Colonic mucosa (tissue), 4 donors: ENCODE results near the gene DOC2A. TPM values are rescaled to one million over a fixed set of nuclear protein-coding genes. Genes with fewer than 3 reads are reported as not detected.

ENCODE experiments used
- DNase-seq: peaks from one replicate; pipeline ENCODE4 v3.0.0-alpha.2; 2020
- H3K27ac ChIP-seq: fragments of 200-600 bp; one replicate; pipeline ENCODE4 v1.8.0; 2021
- H3K27me3 ChIP-seq: fragments of 200-600 bp; one replicate; pipeline ENCODE4 v1.8.0; 2021
- H3K36me3 ChIP-seq: fragments of 200-600 bp; one replicate; pipeline ENCODE4 v1.8.0; 2021
- H3K4me1 ChIP-seq: fragments of 200-600 bp; one replicate; pipeline ENCODE4 v1.8.0; 2021; ENCODE audit warnings: mild to moderate bottlenecking
- H3K4me3 ChIP-seq: fragments of 200-600 bp; one replicate; pipeline ENCODE4 v1.8.0; 2021
- H3K9ac ChIP-seq, 2 donors: one replicate each; pipeline ENCODE4 v1.7.0; 2013; ENCODE audit warnings: control low read depth in 2 of 2, low read depth in 2 of 2, low read length in 2 of 2
- H3K9me3 ChIP-seq: fragments of 200-600 bp; one replicate; pipeline ENCODE4 v1.8.0; 2021
- CTCF ChIP-seq: fragments of 200-600 bp; IDR thresholded peaks from one replicate; pipeline ENCODE4 v1.8.0; 2022; ENCODE audit warnings: antibody characterized with exemption, mild to moderate bottlenecking
- intact Hi-C: fragments of 100-400 bp; cut with DNase I; formaldehyde crosslinking; loops from one replicate; pipeline ENCODE4 v1.14.1; 2022
- total RNA-seq, 2 donors: library from RNA; stranded (reverse); fragmentation: NEBNext Ultra II Directional in 1 of 2; extraction: Animal tissue kit (Norgen Biotek cat#: 25700) in 1 of 2; gene quantifications; one replicate each; pipeline ENCODE4 v1.2.1, GENCODE V29; 2021
- donor health status: healthy.
- donor health status: DM: no; HTN: no; CAD: no.
- donor health status: DM: no; HTN: no; CAD: no.

DOC2A gene
- total RNA-seq, 2 donors from 2014 or later = 4.8 to 12.9 TPM

- Histone ChIP-seq H3K9me3 (no peaks in the 10 kb centered on the region), H3K36me3 (no peaks in the 10 kb centered on the region), H3K27ac (no peak overlapping the region), H3K9ac (no peak overlapping the region), H3K4me3 (peak overlapping the region; percentile 41), H3K27me3 (peaks cover 14% of the 10 kb centered on the region), H3K4me1 (peaks cover 14% of the 10 kb centered on the region)
- no peak for TF ChIP-seq CTCF
- intact Hi-C loops = loop anchor here (5.0 kb wide), 1 partner anchor 148 kb away; the partner anchor contains the start of gene CDIPT
- no peak for DNase-seq
These were observed 610 bp downstream of the DOC2A start for GRCh38 chr16:30009990-30010843.

- no peak for DNase-seq
- intact Hi-C loops = loop anchor here (5.0 kb wide), 1 partner anchor 147 kb away; the partner anchor contains the start of gene CDIPT
- no peak overlapping the region for H3K27ac ChIP-seq
- H3K9me3 ChIP-seq = no peaks in the 10 kb centered on the region
- no peak overlapping the region for H3K4me3 ChIP-seq
- TF ChIP-seq CTCF = no peak
- peaks cover 14% of the 10 kb centered on the region for H3K4me1 ChIP-seq
- H3K27me3 ChIP-seq = peaks cover 14% of the 10 kb centered on the region
- H3K9ac ChIP-seq = peak overlapping the region in 1 of 2 donors; percentile 12
- no peaks in the 10 kb centered on the region for H3K36me3 ChIP-seq
These were observed 1.6 kb downstream of the DOC2A start for GRCh38 chr16:30009085-30009862.

- Histone ChIP-seq H3K36me3 (no peaks in the 10 kb centered on the region), H3K4me1 (peaks cover 14% of the 10 kb centered on the region), H3K9me3 (no peaks in the 10 kb centered on the region), H3K9ac (no peak overlapping the region), H3K4me3 (no peak overlapping the region), H3K27me3 (peaks cover 14% of the 10 kb centered on the region), H3K27ac (no peak overlapping the region)
- no peak for DNase-seq
- intact Hi-C loops = loop anchor here (5.0 kb wide), 1 partner anchor 145 kb away; the partner anchor contains the start of gene CDIPT
- TF ChIP-seq CTCF = no peak
These were observed 3.4 kb downstream of the DOC2A start for GRCh38 chr16:30007378-30007895.

GRCh38 chr16:30006659-30007377 is 4.0 kb downstream of the DOC2A start:
- TF ChIP-seq CTCF = no peak
- no peaks in the 10 kb centered on the region for H3K36me3 ChIP-seq
- no peaks in the 10 kb centered on the region for H3K9me3 ChIP-seq
- H3K9ac ChIP-seq = no peak overlapping the region
- H3K4me1 ChIP-seq = peaks cover 14% of the 10 kb centered on the region
- H3K4me3 ChIP-seq = no peak overlapping the region
- H3K27me3 ChIP-seq = peaks cover 14% of the 10 kb centered on the region
- DNase-seq = no peak
- intact Hi-C loops = loop anchor here (5.0 kb wide), 1 partner anchor 145 kb away; the partner anchor contains the start of gene CDIPT
- H3K27ac ChIP-seq = no peak overlapping the region

- DNase-seq = no peak
- peaks cover 9% of the 10 kb centered on the region for H3K4me1 ChIP-seq
- H3K9ac ChIP-seq = no peak overlapping the region
- intact Hi-C loops = loop anchor here (5.0 kb wide), 1 partner anchor 144 kb away; the partner anchor contains the start of gene CDIPT
- peaks cover 12% of the 10 kb centered on the region for H3K27me3 ChIP-seq
- H3K36me3 ChIP-seq = no peaks in the 10 kb centered on the region
- TF ChIP-seq CTCF = no peak
- H3K9me3 ChIP-seq = no peaks in the 10 kb centered on the region
- no peak overlapping the region for H3K27ac ChIP-seq
- H3K4me3 ChIP-seq = no peak overlapping the region
These were observed 4.7 kb downstream of the DOC2A start for GRCh38 chr16:30006095-30006473.
